ENCODE measurements around the gene RASSF4.

The RASSF4 gene

DNA sequence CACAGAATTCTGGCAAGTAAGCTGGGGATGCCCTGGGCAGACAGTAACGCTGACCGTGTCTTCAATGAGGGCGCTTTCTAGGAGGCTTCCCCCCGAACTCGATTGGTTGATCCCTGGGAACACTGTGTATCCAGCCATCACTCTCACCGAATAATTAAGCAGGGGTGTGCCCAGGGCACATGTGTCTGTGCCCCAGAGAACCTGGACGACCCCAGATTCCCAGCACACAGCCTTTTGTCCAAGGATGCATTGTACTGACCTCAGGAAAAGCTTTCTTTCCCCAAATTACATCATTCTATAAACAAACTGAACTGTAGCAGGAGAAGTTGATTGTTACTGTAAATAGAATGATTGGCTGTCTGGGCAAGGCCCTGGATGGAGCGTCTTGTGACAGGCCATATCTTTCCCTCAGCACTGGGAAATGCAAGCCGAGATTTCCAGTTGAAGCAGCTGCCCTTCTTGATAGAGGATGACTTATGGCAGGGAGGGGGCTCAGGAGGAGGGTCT, 25.6 kb downstream of the RASSF4 start:
- in situ Hi-C loops (cut with HindIII; ENCODE audit: low sequenced_read_pairs): no loop called here

DNA sequence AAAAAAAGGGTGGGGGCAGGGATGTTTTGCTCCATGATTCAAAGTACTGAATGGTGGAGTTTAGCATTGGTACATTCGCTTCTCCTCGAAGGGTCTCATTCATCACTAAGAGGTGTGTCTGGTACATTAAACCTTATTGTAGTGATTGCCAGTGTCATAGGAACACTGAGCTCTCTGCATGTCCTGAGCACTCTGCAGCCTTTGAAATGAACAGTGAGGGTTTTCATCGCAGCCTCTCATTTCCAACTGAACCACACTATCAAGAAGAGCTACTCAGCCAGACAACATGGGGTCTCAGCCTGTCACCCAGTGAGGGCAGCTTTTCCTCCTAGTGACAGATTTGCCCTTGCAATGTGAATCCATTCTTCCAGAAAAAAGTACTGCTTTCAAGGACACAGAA, 26.6 kb downstream of the RASSF4 start:
- in situ Hi-C loops (cut with HindIII; ENCODE audit: low sequenced_read_pairs): no loop called here

DNA sequence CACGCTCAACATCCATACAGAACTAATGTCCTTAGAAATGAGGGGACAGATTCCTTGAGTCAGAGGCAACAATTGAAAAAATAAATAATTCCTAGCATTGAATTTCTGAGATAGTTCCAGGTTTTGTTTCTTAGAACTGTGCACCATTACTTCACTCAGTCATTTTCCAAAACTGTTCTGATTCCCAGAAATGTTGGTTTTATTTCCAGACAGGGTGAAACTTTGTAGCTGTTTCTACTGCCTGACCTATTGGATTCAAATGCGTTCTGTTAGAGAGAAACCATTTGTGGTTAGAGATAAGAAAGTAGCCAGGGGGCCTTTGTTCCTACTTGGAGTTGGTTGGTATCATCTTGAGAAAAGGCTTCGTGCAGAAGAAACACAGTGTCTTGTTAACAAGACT, 27.1 kb downstream of the RASSF4 start:
- in situ Hi-C loops (cut with HindIII; ENCODE audit: low sequenced_read_pairs): no loop called here

DNA sequence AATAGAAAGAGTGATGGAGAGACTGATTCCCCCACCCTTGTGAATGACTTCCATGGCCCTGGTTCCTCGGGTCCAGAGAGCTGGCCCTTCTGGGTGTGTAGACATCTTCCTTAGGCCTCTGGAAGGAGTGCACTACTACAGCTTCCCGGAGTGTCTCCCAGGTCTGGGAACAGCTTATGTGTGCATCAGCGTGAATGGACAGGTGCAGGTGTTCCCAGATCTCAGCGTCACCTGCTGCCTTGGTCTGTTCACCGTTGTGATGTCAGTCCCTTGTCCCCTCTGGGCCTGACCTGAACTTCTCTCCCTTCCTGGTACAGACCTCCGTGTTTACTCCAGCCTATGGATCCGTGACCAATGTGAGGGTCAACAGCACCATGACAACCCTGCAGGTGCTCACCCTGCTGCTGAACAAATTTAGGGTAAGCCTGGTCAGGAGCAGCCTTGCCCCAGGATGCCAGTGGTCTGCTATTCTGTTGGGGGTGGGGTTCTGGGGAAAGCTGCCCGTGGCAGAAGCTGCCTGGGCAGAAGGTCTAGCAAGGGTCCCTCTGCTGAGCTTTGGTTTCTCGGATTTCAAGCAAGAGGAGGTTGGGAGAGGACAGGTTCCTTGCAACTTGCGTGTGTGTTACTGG, 29.5 kb downstream of the RASSF4 start:
- in situ Hi-C loops (cut with HindIII; ENCODE audit: low sequenced_read_pairs): no loop called here

DNA sequence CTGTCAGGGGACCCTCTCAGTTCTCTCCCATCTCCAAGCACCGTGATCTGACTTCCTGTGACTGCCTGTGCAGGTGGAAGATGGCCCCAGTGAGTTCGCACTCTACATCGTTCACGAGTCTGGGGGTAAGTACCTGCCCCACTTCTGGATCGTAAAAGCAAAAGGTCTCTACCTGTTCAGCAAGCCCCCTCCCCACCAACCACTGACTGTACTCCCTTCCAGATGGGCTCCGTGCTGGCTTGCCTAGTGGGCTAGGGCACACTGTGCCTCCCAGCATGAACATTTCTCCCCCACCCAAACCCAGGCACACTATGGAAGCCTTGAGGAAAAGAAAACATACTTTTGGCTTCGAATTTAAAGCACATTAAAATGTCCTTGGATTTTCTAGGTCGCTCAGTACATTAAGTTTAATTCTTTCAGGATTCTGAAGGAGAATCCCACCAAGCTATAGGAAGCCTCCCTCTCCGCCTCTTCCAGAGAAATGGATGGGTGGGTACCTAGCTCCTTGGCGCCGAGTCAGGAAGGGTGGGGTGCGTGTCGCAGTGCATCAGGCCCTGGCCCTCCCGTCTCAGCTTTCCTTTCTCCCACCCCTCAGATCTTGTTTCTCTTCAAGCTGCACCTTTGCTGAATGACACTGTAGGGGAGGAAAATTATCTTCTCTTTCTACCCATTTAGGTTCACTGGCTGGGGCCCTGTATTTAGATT, 30.1 kb downstream of the RASSF4 start:
- in situ Hi-C loops (cut with HindIII; ENCODE audit: low sequenced_read_pairs): no loop called here

DNA sequence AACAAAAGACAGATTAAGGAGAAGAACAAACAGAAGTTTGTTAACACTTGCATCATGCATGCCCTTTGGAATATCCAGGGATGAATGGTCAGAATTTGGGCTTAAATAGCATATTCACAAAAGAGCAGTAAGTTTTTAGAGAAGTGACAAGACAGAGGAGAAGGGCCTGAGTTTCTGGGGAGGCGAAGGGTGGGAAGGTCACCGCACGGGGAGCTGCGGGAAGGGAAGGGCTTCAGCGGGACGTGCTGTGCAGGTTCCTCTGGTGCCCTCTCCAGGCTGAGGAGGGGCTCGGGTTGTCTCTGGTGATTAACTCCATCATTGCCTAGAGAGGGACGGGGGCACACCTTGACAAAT, 30.7 kb downstream of the RASSF4 start:
- in situ Hi-C loops (cut with HindIII; ENCODE audit: low sequenced_read_pairs): no loop called here

DNA sequence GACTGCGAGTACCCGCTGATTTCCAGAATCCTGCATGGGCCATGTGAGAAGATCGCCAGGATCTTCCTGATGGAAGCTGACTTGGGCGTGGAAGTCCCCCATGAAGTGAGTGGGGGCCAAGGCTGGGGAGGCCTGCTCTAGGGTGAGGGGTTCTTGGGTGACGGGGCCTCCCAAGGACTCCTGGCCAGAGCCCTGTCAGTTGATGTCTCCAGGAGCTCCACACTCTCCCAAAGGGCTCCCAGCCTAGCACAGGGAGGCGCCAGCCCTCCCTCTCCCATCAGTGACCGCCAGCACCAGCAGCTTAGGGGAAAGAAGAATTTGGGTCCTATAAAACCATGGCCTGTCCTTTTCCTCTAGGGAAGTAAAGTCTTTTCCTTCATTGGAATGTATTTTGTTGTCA, 31.4 kb downstream of the RASSF4 start:
- in situ Hi-C loops (cut with HindIII; ENCODE audit: low sequenced_read_pairs): no loop called here

DNA sequence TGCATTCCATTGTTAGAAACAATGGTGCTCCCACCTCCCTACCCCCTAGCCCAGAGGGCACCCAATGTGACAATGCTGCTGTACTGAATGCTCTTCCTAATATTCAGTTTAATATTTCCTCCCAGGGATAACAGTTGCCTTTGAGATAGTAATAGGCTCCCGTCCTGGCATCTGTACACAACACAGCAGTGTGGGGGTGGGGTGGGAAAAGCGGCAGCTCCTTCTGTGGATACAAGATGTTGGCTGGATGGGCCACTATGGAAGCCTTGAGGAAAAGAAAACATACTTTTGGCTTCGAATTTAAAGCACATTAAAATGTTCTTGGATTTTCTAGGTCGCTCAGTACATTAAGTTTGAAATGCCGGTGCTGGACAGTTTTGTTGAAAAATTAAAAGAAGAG, 32.0 kb downstream of the RASSF4 start:
- in situ Hi-C loops (cut with HindIII; ENCODE audit: low sequenced_read_pairs): no loop called here

DNA sequence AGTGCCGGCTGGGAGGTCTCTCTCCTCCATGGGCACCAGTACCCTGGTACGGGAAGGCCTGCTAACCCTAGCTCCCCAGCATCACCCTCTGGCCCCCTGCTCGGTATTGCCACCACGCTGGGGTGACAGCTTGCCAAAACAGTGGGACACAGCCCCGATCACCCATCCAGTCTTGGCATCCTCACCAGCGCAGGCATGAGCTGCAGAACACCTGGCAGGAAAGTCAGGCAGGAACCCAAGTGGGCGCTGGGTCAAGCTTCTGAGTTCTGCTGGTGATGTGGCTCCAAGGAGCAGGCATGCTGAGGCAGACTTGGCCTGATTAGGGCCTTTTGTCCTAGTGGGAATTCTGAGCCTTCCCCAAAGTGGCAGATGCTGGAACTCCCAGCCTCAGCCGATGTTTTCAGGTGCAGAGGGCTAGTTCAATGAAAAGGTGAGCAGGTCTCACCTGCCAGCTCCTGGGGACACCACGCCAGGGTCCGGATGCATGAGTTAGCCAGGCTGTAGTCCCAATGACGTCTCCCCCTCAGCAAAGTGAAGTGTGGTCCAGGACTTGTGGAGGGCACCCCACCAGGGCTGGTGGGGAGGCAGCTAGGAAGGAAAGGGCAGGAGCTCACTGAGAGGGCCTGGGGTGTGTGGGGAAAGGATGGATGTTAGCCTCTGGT, 32.6 kb downstream of the RASSF4 start:
- in situ Hi-C loops (cut with HindIII; ENCODE audit: low sequenced_read_pairs): no loop called here

DNA sequence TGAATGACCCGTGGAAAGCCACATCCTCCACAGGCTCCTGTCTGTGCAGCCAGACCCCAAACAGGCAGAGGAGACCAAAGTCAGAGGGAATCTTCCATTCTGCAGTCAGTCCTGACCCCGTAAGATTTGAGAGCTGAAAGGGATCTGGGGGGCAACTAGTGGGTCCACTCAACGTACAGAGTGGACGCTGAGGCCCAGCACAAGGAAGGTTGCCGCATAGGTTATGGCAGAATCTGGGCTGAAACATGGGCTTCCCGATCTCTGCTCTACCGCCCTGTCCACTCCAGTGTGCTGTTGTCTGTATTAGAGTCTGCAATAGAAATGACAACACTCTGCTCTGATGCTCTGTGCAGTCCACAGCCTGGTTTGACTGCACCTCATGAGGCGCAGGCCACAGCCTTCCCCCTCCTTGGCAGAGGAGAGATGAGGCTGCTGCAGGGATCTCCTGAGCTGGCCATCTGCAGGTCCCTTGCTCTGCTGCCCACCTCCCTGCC, 33.2 kb downstream of the RASSF4 start:
- in situ Hi-C loops (cut with HindIII; ENCODE audit: low sequenced_read_pairs): no loop called here

DNA sequence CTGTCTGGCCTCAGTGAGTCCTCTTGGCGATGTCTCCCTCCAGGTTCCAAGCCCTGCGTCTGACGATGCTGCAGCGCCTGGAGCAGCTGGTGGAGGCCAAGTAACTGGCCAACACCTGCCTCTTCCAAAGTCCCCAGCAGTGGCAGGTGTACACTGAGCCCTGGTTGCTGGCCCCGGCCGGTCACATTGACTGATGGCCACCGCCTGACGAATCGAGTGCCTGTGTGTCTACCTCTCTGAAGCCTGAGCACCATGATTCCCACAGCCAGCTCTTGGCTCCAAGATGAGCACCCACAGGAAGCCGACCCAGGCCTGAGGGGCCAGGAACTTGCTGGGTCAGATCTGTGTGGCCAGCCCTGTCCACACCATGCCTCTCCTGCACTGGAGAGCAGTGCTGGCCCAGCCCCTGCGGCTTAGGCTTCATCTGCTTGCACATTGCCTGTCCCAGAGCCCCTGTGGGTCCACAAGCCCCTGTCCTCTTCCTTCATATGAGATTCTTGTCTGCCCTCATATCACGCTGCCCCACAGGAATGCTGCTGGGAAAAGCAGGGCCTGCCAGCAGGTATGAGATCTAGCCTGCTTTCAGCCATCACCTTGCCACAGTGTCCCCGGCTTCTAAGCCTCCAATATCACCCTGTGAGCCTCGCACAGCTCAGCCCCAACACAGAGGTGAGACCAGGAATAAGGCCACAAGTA, 33.8 kb downstream of the RASSF4 start:
- in situ Hi-C loops (cut with HindIII; ENCODE audit: low sequenced_read_pairs): no loop called here

DNA sequence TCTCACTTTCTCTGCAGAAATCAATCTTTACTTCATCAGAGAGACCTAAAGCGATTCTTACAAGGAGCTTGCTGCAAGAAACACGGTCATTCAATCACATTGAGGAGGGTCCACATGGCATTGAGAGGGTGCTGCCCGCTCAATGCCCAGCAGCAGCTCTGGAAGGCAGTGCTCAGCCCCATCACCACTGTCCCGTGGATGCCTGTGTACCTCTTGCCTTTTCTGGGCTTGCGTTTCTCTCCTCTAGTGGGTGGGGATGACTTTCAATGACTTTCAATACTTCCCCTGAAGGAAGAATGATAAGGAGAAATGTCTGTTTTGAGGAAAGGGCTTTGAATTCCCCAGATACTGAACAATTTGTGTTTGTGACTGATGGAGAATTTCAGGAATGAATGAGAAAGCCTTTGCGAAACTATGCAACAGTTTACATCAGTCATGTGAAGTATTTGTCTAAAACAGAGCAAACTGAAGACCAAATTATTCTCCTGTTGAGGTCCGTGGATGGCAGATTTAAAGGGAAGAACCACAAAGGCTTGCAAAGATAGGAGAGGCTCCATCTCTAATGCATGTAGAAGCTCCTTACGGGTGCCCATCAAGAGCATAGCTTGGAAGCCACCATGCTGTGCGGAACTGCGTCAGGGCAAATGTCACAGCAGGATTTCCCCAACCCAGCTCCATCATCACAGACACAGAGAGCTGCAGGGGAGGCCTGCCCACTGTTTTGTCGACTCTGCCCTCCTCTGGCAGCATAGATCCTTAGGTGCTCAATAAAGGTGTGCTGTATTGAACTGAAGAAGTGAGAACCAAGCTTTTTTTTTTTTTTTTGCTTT, 34.5 kb downstream of the RASSF4 start:
- in situ Hi-C loops (cut with HindIII; ENCODE audit: low sequenced_read_pairs): no loop called here

DNA sequence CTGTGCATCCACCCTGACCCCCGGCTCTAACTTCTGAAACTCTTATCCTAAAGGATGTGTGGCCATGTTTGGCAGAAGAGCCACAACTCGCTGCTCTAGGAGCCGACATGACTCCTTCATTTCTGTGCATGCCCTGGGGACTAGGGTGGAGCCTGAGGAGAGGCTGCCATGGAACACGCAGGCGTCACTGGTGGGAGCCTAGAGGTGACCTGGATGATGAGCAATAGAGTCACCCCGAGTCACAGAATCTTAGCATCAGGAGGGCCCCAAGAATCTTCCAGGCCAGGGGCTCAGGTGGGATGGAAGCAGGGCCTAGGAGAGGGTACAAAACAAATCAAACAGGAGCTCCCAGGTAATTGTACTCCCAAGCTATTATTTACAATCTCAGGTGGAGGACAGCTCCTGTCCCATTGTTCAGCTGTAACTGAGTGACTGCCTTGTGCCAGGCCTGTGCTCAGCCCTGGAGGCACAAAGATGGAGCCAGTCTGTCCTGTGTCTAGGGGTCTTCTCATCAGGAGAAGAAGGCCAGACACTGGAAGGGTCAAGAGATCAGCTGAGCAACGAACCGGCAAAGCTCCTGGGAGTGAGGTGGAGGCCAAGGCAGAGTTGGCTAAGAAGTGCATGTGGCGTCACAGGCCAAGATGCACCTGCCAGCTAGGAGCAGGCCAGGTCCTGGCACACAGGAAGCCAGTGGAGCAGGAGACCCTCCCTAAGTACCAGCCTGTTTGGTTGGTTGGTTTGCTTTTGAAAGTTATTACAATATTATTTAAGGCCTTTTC, 35.3 kb downstream of the RASSF4 start:
- in situ Hi-C loops (cut with HindIII; ENCODE audit: low sequenced_read_pairs): no loop called here

DNA sequence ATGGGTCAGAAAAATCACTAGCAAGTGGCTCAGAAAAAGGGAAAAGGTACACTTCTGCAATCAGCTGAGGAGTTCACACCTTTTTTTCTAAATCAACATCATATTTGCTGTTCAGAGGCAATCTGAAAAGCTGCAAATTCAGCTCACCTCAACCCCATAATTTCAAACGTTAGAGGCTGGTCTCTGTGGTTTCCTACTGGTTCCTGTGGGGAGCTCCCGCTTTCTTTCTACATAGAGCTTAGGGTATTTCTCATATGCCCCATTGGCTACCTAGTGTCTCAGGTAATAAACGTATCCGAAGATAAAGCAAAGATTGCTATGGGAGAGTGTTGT, 35.9 kb downstream of the RASSF4 start:
- in situ Hi-C loops (cut with HindIII; ENCODE audit: low sequenced_read_pairs): no loop called here

DNA sequence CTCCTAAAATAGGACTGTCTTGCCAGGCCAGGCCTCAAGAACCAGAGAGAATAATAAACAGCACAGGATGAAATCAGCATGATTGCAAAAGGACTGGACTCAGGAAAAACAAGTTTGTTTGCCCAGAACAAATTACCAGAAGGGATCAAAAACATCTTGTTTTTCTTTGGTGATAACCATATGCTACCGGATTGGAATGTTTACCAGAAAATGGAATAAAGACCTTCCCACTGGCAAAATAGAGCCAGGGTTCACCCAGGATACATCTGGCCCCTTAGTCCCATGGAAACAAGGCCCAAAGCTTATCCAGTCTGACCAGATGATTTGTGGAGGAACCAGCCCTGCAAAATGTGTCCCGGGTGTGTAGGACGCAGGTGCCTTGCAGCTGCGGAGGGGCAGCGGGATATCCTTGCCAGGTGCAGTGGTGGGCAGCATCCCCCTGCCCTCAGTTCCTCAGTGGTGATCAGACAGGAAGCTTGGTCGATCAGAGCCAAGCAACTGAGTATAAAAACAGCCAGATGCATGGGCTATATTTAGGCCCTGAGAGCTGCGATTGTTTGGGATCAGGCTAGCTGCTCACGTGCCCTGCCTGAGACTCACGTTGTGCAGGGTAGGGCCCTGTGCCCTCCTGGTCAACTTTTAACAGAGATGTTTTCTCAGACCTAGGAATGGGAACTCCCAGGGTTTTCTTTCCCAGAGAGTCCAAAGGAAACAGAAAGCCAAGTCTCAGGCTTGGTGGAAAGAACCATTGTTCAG, 36.5 kb downstream of the RASSF4 start:
- in situ Hi-C loops (cut with HindIII; ENCODE audit: low sequenced_read_pairs): no loop called here

DNA sequence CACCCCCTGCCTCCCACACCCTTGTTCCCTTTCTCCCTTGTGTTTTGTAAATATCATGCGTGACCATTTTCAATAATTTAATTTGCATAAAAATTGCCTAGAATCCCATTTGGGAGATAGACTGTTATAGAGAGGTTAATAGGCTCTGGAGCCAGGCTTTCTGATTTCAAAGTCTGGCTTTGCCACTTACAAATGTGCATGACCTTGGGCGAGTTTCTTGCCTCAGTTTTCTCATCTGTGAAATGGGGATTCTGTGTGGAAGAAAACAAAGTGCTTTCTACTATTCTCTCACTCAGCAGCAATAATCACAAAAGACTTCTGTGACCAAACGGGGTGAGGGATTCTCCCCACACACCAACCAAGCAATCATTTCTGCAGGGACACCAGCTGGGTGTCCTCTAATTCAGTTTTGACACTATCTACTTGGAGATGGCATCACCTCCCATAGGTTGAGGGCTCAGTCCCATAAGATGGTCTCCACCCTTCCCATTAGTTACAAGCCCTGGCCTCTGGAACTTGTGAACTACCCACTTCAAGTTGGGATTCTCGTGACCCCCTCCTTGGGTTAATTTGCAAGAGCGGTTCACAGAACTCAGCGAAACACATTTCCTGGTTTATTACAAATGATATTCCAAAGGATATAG, 37.6 kb downstream of the RASSF4 start:
- in situ Hi-C loops (cut with HindIII; ENCODE audit: low sequenced_read_pairs): no loop called here

DNA sequence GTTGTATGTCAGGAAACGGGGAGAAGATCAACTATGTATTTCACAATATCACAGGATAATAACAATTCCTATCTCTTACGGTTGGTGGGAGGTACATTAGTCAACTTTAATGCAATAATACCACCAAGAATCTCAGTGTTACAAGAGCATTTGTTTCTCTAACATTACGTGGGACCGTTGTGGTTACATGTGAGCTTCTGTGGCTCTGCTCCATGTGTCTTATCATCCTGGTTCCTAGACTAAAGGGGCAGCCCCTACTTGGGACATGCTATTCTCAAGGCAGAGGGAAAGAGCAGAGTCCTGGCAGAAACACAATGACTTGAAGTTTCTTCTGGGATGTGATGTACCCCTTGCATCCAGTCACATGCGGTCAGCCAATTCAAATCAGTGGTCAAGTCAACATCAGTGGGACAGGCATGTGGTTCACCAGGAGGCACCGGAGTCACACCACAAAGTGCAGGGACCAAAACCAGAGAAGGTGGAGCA, 38.6 kb downstream of the RASSF4 start:
- in situ Hi-C loops (cut with HindIII; ENCODE audit: low sequenced_read_pairs): no loop called here

DNA sequence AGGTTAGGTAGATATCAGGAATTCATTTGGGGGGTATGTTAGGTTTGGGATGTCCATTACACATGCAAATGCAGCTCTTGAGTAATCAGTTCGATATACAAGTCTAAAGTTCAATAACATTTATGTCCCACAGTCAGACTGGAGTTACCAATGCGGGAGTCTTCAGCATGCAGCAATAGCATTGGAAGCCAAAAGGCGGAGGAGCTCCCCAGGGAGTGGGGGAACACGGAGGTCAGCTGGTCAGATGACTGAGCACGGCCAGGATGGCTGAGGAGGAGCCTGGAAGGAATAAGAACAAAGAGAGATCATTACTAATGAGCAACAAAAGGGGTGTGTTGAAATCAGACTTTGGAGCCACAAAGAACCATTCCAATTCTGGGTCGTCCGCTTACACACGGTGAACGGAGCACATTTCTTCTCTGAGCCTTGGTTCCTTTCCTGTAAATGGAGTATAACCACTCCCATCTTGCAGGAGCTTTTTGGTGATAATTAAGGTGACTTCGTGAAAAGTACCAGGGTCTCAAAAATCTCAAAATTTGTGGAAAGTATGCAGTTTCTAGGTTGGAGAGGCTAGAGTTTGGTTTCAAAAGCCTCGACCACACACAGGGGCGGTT, 40.6 kb downstream of the RASSF4 start:
- in situ Hi-C loops (cut with HindIII; ENCODE audit: low sequenced_read_pairs): no loop called here
